ENCODE measurements around the gene KLHL20.

Gene KLHL20

GRCh38 chr1:173714441-173714758 lies 381 bp upstream of the KLHL20 start:
- no peak for TF ChIP-seq POLR2AphosphoS5 (IDR thresholded peaks at IDR 0.05; ENCODE audit: low read depth, low read length)
- TF ChIP-seq SIN3A (IDR thresholded peaks at IDR 0.05; ENCODE audit: borderline replicate concordance, insufficient read depth, low read length): no peak
- TF ChIP-seq REST (IDR thresholded peaks at IDR 0.05; ENCODE audit: insufficient read depth in 1 of 2, low read depth in 2 of 2, low read length in 2 of 2): no peak
- no peak for TF ChIP-seq FOXP2 (optimal IDR thresholded peaks at IDR 0.05; ENCODE audit: borderline replicate concordance, extremely low read depth, extremely low read length, insufficient read depth)
- no peak for TF ChIP-seq TAF1 (IDR thresholded peaks at IDR 0.05; ENCODE audit: borderline replicate concordance, insufficient read depth, low read length)

- no peak for TF ChIP-seq REST (IDR thresholded peaks at IDR 0.05; ENCODE audit: insufficient read depth in 1 of 2, low read depth in 2 of 2, low read length in 2 of 2)
- no peak for TF ChIP-seq POLR2AphosphoS5 (IDR thresholded peaks at IDR 0.05; ENCODE audit: low read depth, low read length)
- TF ChIP-seq SIN3A (IDR thresholded peaks at IDR 0.05; ENCODE audit: borderline replicate concordance, insufficient read depth, low read length): no peak
- TF ChIP-seq TAF1 (IDR thresholded peaks at IDR 0.05; ENCODE audit: borderline replicate concordance, insufficient read depth, low read length): no peak
- TF ChIP-seq FOXP2 (optimal IDR thresholded peaks at IDR 0.05; ENCODE audit: borderline replicate concordance, extremely low read depth, extremely low read length, insufficient read depth): no peak
These were observed 710 bp downstream of the KLHL20 start for GRCh38 chr1:173715538-173715844.

DNA sequence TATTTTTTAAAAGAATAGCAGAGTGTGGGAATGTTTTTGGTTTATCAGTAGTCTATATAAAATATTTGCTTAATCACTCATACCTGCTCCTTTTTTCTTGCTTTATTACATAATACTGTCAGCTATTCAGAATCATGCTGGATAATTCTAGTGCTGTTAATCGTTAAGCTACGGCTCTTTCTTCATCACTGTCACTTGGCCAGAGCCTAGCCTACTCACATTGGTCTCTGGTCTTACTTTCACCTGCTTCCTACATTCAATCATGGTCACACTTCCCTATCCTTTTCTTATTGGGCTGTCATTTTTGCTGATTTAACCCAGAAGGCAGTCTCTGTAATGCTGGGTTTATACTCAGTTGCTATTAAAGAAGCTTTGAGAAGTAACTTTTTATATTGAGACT lies 2.5 kb downstream of the KLHL20 start:
- TF ChIP-seq TAF1 (IDR thresholded peaks at IDR 0.05; ENCODE audit: borderline replicate concordance, insufficient read depth, low read length): no peak
- TF ChIP-seq REST (IDR thresholded peaks at IDR 0.05; ENCODE audit: insufficient read depth in 1 of 2, low read depth in 2 of 2, low read length in 2 of 2): no peak
- no peak for TF ChIP-seq POLR2AphosphoS5 (IDR thresholded peaks at IDR 0.05; ENCODE audit: low read depth, low read length)
- no peak for TF ChIP-seq SIN3A (IDR thresholded peaks at IDR 0.05; ENCODE audit: borderline replicate concordance, insufficient read depth, low read length)

DNA sequence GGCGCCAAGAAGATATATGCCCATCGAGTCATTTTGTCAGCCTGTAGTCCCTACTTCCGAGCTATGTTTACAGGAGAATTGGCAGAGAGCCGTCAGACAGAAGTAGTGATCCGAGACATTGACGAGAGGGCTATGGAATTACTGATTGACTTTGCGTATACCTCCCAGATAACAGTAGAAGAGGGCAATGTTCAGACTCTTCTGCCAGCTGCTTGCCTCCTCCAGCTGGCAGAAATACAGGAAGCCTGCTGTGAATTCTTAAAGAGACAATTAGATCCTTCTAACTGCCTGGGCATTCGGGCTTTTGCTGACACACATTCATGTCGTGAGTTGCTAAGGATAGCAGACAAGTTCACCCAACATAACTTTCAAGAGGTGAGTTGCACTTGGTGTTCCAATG lies 19.1 kb downstream of the KLHL20 start:
- TF ChIP-seq SIN3A (IDR thresholded peaks at IDR 0.05; ENCODE audit: borderline replicate concordance, insufficient read depth, low read length) (no peak), FOXP2 (optimal IDR thresholded peaks at IDR 0.05; ENCODE audit: borderline replicate concordance, extremely low read depth, extremely low read length, insufficient read depth) (no peak), TAF1 (IDR thresholded peaks at IDR 0.05; ENCODE audit: borderline replicate concordance, insufficient read depth, low read length) (no peak), POLR2AphosphoS5 (IDR thresholded peaks at IDR 0.05; ENCODE audit: low read depth, low read length) (no peak), REST (IDR thresholded peaks at IDR 0.05; ENCODE audit: insufficient read depth in 1 of 2, low read depth in 2 of 2, low read length in 2 of 2) (no peak)

DNA sequence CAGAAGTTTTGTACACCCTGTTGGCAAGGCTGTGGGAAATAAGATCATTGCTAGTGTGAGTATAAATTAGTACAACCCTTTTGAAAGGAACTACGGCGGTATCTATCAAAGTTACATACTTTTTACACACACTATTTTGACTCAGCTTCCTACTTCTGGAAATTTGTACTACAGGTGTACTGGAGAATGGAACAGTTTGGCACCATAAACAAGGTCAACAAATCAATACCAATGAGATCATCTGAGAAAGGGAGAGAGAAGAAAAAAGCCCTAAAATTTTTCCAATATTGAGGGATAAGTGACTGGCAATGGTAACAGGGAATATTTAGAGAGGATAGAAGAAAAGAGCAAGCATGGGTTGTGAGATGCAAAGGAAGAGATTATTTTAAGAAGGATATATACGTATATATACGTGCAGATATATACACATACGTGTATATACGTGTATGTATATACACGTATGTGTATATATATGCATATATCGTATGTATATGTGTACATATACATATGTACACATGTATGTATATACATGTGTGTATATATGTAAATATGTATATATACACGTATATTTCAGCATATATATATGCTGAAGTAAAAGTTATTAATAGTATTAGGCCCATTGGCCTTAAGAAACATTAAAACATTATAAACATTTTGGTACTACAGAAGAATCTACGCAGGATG lies 27.6 kb downstream of the KLHL20 start:
- TF ChIP-seq FOXP2 (optimal IDR thresholded peaks at IDR 0.05; ENCODE audit: borderline replicate concordance, extremely low read depth, extremely low read length, insufficient read depth): no peak
- TF ChIP-seq TAF1 (IDR thresholded peaks at IDR 0.05; ENCODE audit: borderline replicate concordance, insufficient read depth, low read length): no peak
- TF ChIP-seq SIN3A (IDR thresholded peaks at IDR 0.05; ENCODE audit: borderline replicate concordance, insufficient read depth, low read length): no peak
- TF ChIP-seq REST (IDR thresholded peaks at IDR 0.05; ENCODE audit: insufficient read depth in 1 of 2, low read depth in 2 of 2, low read length in 2 of 2): no peak
- no peak for TF ChIP-seq POLR2AphosphoS5 (IDR thresholded peaks at IDR 0.05; ENCODE audit: low read depth, low read length)

Data from PFSK-1 (cell line).